GM20000 (cell line): ENCODE measurements around the gene CHST11.
A peak's percentile ranks its signal among the peaks of the same experiment; 100 is the strongest.

ENCODE experiments used
- DNase-seq: peaks from one replicate; pipeline ENCODE4 v3.0.0; 2012; ENCODE audit warnings: low spot score
- CTCF ChIP-seq: IDR thresholded peaks from 2 replicates; pipeline ENCODE4 v1.5.1; 2012; ENCODE audit warnings: mild to moderate bottlenecking, control low read depth; ENCODE audit errors: extremely low read depth, missing control alignments

Gene CHST11

GRCh38 chr12:104786352-104786751 lies 329.6 kb downstream of the CHST11 start:
- TF ChIP-seq CTCF: no peak
- no peak for DNase-seq

- no peak for TF ChIP-seq CTCF
- no peak for DNase-seq
Observed at GRCh38 chr12:104788840-104789271, 332.1 kb downstream of the CHST11 start.

- DNase-seq: peak; percentile 43
- TF ChIP-seq CTCF: peak; percentile 74
Observed at GRCh38 chr12:104790296-104791125, 333.8 kb downstream of the CHST11 start.

- DNase-seq: no peak
- TF ChIP-seq CTCF: no peak
Observed at GRCh38 chr12:104792570-104792969, 335.8 kb downstream of the CHST11 start.

- no peak for TF ChIP-seq CTCF
- no peak for DNase-seq
Observed at GRCh38 chr12:104793285-104793684, 336.5 kb downstream of the CHST11 start.

GRCh38 chr12:104793968-104794367 lies 337.2 kb downstream of the CHST11 start:
- TF ChIP-seq CTCF: no peak
- no peak for DNase-seq

- TF ChIP-seq CTCF: no peak
- no peak for DNase-seq
Observed at GRCh38 chr12:104796475-104796862, 339.7 kb downstream of the CHST11 start.
